ENCODE measurements around the gene FOXP4. TPM values are rescaled to one million over a fixed set of nuclear protein-coding genes. Genes with fewer than 3 reads are reported as not detected.

FOXP4 gene
- polyA plus RNA-seq, 2 of the 4 experiments (the other 2 are of a cell fraction) = 2.6 to 14.2 TPM

- TF ChIP-seq PHF8 (IDR thresholded peaks at IDR 0.05; ENCODE audit: borderline replicate concordance, low read depth) (no peak), RNF2 (IDR thresholded peaks at IDR 0.05; ENCODE audit: borderline replicate concordance, low read depth) (no peak), RCOR1 (IDR thresholded peaks at IDR 0.05; ENCODE audit: low read depth, low read length) (no peak), HEYL (CRISPR knock-in tag; IDR thresholded peaks at IDR 0.05) (no peak), EHMT2 (IDR thresholded peaks at IDR 0.05; ENCODE audit: low read depth) (no peak), POLR2AphosphoS2 (conservative IDR thresholded peaks at IDR 0.05; ENCODE audit: low read length) (no peak), KDM5A (IDR thresholded peaks at IDR 0.05) (no peak), FOSL2 (IDR thresholded peaks at IDR 0.05) (0 out of 2 replicates have a peak, but pooled peaks have one; percentile 10), FOSL2 (CRISPR knock-in tag; IDR thresholded peaks at IDR 0.05) (peak; percentile 76), GATA3 (IDR thresholded peaks at IDR 0.05; ENCODE audit: borderline replicate concordance) (peak; percentile 16; the same call in 1 of the 2 replicates)
These were observed 35.3 kb downstream of the FOXP4 start (continued) for GRCh38 chr6:41581381-41581991.

DNA sequence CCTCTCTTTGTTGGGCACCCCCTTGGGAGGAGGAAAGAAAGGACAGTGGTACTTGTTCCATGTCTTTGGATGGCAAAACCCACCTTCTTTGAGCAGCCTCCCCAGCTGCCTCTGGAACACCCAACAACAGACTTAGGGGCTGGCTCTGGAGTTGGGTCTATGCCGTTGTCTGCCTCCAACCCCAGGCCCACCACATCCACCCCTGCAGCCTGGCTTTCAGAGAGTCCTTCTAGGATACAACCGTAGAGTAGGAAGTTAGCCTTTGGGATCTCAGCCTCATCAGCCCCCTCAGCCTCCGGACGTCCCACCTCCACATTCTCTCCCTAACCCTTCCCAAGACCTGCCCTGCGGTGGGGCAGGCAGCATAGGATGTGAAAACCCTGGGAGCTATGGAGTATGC, 36.4 kb downstream of the FOXP4 start:
- TF ChIP-seq HOXB5 (CRISPR knock-in tag; IDR thresholded peaks at IDR 0.05) (no peak), TFCP2L1 (CRISPR knock-in tag; IDR thresholded peaks at IDR 0.05) (no peak), SMC3 (IDR thresholded peaks at IDR 0.05) (no peak), ZNF302 (CRISPR knock-in tag; IDR thresholded peaks at IDR 0.05) (no peak), HDAC2 (IDR thresholded peaks at IDR 0.05) (no peak), CEBPB (IDR thresholded peaks at IDR 0.05) (no peak), ZFP36 (IDR thresholded peaks at IDR 0.05; ENCODE audit: borderline replicate concordance, partially characterized antibody) (no peak), RCOR1 (IDR thresholded peaks at IDR 0.05; ENCODE audit: low read depth, low read length) (no peak), HOXA7 (CRISPR knock-in tag; IDR thresholded peaks at IDR 0.05) (no peak), NR3C1 (IDR thresholded peaks at IDR 0.05) (no peak)
- TF ChIP-seq, protein P1, sequence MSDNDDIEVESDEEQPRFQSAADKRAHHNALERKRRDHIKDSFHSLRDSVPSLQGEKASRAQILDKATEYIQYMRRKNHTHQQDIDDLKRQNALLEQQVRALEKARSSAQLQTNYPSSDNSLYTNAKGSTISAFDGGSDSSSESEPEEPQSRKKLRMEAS (IDR thresholded peaks at IDR 0.05) = no peak
- TF ChIP-seq, protein P2, sequence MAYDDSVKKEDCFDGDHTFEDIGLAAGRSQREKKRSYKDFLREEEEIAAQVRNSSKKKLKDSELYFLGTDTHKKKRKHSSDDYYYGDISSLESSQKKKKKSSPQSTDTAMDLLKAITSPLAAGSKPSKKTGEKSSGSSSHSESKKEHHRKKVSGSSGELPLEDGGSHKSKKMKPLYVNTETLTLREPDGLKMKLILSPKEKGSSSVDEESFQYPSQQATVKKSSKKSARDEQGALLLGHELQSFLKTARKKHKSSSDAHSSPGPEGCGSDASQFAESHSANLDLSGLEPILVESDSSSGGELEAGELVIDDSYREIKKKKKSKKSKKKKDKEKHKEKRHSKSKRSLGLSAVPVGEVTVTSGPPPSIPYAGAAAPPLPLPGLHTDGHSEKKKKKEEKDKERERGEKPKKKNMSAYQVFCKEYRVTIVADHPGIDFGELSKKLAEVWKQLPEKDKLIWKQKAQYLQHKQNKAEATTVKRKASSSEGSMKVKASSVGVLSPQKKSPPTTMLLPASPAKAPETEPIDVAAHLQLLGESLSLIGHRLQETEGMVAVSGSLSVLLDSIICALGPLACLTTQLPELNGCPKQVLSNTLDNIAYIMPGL (CRISPR knock-in tag; IDR thresholded peaks at IDR 0.05; ENCODE audit: borderline replicate concordance) = no peak
- DNase-seq (ENCODE audit: low read depth in 1 of 2, low spot score in 1 of 2) (no peak), FAIRE-seq (no peak), ATAC-seq (no peak)
- ChIA-PET POLR2A (no interaction called here), CTCF (interaction anchor here (1.1 to 2.8 kb wide), 4 partner anchors 19 to 214 kb away, joined by 3 to 10 read pairs (median 8); no protein-coding TSS in a partner anchor)
- Histone ChIP-seq H3K4me3 (no peak overlapping the region), H3K27ac (peak overlapping the region; percentile 89 to 92), H3K4me1 (peaks cover 73% of the 10 kb centered on the region), H3K4me2 (peak overlapping the region; percentile 77), H3K9me3 (no peaks in the 10 kb centered on the region)
- 100% methylated on average over 5 of the region's 5 CpGs for WGBS (ENCODE audit: missing lambda C conversion rate)

GRCh38 chr6:41583565-41583964, 37.4 kb downstream of the FOXP4 start:
- DNase-seq (ENCODE audit: low read depth in 1 of 2, low spot score in 1 of 2) = no peak
- H3K9me3 ChIP-seq = no peaks in the 10 kb centered on the region
- WGBS (ENCODE audit: missing lambda C conversion rate) = 100% methylated on average over 1 of the region's 1 CpG
- H3K4me1 ChIP-seq = peaks cover 64% of the 10 kb centered on the region
- POLR2A ChIA-PET = no interaction called here
- H3K27ac ChIP-seq = peak overlapping the region; percentile 89 to 92
- TF ChIP-seq NPAS2 (CRISPR knock-in tag; IDR thresholded peaks at IDR 0.05; ENCODE audit: borderline replicate concordance) (no peak), TFCP2L1 (CRISPR knock-in tag; IDR thresholded peaks at IDR 0.05) (no peak), JUN (IDR thresholded peaks at IDR 0.05) (no peak), POLR2AphosphoS2 (conservative IDR thresholded peaks at IDR 0.05; ENCODE audit: low read length) (no peak), HES2 (IDR thresholded peaks at IDR 0.05) (no peak), HOXA7 (CRISPR knock-in tag; IDR thresholded peaks at IDR 0.05) (no peak), JUNB (IDR thresholded peaks at IDR 0.05) (no peak), FOSL2 (IDR thresholded peaks at IDR 0.05) (no peak), FOSL2 (CRISPR knock-in tag; IDR thresholded peaks at IDR 0.05) (no peak), SMC3 (IDR thresholded peaks at IDR 0.05) (no peak), SREBF2 (IDR thresholded peaks at IDR 0.05) (no peak), KDM1A (IDR thresholded peaks at IDR 0.05; ENCODE audit: low read depth) (no peak), CBX8 (IDR thresholded peaks at IDR 0.05) (no peak), REST (IDR thresholded peaks at IDR 0.05) (no peak)
- FAIRE-seq = no peak
- ATAC-seq = no peak
- CTCF ChIA-PET = interaction anchor here (1.1 to 2.2 kb wide), 4 partner anchors 11 to 215 kb away, joined by 3 to 10 read pairs (median 6); no protein-coding TSS in a partner anchor
- H3K4me3 ChIP-seq = no peak overlapping the region
- H3K4me2 ChIP-seq = peak overlapping the region; percentile 77; the same call in 1 of the 3 replicates

Measured in A549 (cell line).